Medulla oblongata (tissue), 1 donor: ENCODE data around the gene APC.

Experiments
- DNase-seq: peaks from one replicate; pipeline ENCODE4 v3.0.0-alpha.2; 2015; ENCODE audit errors: extremely low spot score

APC gene

DNA sequence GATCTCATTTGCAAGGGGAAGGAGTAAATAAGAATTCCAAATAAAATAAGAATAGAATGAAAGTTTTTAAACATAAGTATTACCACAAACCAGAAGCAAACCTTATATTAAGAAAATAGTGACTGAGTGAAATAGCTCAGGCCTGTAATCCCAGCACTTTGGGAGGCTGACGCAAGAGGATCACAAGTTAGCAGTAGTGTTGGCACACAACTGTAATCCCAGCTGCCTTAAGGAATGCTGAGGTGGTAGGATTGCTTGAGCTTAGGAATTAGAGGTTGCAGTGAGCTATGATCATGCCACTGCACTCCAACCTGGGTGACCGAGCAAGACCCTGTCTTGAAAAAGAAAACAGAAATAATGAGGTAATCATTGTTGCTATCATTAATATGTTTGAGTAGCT, 47.0 kb downstream of the APC start:
- DNase-seq, result no peak

DNA sequence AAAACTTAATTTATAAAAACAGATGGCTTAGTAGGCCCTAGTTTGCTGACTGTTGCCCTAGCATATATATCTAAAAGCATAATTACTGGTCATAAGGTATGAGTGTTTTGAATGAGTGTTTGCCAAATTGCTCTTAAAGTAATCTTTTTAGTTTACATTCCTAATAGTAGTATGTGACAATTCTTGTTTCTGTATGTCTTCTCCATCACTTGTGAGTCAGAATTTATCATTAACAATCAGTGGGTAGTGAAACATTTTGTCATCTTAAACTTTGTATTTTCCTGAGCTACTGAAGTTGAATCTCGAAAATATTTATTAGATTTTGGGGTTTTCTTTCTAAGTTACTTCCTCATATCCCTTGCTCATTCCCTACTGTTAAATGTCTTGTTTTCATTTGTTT, 49.6 kb downstream of the APC start:
- DNase-seq, result no peak

- DNase-seq, result no peak
Measured at GRCh38 chr5:112787896-112788295, 50.2 kb downstream of the APC start.

GRCh38 chr5:112793201-112793600, 55.5 kb downstream of the APC start:
- DNase-seq, result no peak

GRCh38 chr5:112794410-112794809, 56.7 kb downstream of the APC start:
- no peak for DNase-seq

- no peak for DNase-seq
Measured at GRCh38 chr5:112795342-112795741, 57.7 kb downstream of the APC start.

GRCh38 chr5:112795944-112796678, 58.4 kb downstream of the APC start:
- no peak for DNase-seq

GRCh38 chr5:112799661-112800060, 62.0 kb downstream of the APC start:
- DNase-seq, result no peak

- no peak for DNase-seq
Measured at GRCh38 chr5:112800891-112801290, 63.2 kb downstream of the APC start.

GRCh38 chr5:112811023-112811422, 73.3 kb downstream of the APC start:
- no peak for DNase-seq

DNA sequence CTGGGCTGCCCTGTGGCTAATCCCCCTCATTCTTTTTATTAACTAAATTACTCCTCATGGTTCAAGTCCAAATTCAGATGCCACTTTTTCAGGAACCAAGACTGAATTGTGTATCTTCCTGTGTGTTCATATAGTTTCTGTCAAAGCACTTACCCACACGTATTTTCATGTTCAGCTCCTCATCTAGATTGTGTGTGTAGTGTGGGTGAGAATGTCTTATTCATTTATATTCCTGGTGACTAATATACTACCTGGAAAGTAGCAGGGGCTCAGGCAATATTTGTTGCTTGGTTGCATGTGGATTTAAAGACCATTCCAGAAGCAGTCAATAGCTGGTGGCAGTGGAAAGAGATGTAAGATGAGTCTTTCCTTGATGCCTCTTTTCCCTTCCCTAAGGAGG, 74.9 kb downstream of the APC start:
- no peak for DNase-seq

DNA sequence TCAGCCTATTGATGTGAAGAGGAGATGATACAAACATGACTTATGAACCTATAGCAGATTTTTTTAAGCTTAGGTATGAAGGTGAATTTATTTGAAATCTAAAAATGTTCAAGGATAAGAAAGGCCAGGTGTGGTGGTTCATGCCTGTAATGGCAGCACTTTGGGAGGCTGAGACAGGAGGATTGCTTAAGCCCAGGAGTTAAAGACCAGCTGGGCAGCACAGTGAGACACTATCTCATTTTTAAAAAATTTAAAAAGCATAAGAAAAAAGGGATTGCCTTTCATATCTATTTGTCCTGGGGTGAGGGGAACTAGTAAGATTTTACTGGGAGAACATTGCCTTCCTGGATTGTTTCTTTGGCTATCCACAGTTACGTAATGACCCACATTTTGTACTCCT, 82.6 kb downstream of the APC start:
- no peak for DNase-seq

- no peak for DNase-seq
Measured at GRCh38 chr5:112822456-112822855, 84.8 kb downstream of the APC start.

GRCh38 chr5:112823181-112823580, 85.5 kb downstream of the APC start:
- DNase-seq, result no peak

DNA sequence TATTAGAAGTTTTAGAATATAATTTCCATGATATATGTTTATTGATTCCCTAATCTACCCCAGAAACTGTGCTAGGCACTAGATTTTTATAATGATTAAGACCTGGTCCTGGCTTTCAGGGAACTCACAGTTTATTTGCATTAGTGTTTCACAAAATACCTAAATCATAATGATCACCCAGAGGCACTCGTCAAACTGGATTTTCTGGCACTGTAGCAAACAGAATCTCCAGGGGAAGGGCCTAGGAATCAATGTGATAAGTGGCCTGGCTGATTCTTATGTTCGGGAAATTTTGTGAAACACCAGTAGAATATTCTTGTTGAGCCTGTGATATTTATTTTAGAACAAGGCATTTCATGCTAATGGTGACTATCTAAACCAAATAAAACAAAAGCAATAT, 86.0 kb downstream of the APC start:
- no peak for DNase-seq

- no peak for DNase-seq
Measured at GRCh38 chr5:112824197-112824596, 86.5 kb downstream of the APC start.

DNA sequence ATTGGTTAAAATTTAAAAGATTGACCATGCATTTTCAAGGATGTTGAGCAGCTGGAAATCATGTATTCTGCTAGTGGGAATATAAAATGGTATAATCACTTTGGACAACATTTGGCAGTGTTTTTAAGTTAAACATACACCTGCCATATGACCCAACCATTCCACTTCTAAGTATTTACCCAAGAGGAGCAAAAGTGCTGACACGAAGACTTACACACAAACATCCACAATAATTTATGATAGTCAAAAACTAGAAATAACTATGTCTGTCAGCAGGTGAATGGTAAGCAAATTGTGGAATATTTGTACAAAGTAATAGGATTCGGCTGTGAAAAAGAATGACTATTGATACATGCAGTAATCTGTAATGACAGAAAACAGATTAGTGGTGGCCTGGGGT, 92.7 kb downstream of the APC start:
- no peak for DNase-seq

DNA sequence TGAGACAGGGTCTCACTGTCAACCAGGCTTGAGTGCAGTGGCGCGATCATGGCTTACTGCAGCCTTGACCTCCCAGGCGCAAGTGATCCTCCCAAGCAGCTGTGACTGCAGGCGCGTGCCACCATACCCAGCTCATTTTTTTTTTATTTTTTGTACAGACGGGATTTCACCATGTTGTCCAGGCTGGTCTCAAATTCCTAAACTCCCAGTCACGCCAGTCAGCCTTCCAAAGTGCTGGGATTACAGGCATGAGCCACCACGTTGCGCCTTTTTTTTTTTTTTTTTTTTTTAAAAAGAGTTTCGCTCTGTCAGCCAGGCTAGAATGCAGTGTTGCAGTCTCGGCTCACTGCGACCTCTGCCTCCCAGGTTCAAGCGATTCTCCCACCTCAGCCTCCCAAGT, 96.3 kb downstream of the APC start:
- DNase-seq, result no peak

- DNase-seq, result no peak
Measured at GRCh38 chr5:112844489-112844888, 106.8 kb downstream of the APC start.

- no peak for DNase-seq
Measured at GRCh38 chr5:112846556-112846955, 108.9 kb downstream of the APC start.

- no peak for DNase-seq
Measured at GRCh38 chr5:112847306-112847705, 109.6 kb downstream of the APC start.

DNA sequence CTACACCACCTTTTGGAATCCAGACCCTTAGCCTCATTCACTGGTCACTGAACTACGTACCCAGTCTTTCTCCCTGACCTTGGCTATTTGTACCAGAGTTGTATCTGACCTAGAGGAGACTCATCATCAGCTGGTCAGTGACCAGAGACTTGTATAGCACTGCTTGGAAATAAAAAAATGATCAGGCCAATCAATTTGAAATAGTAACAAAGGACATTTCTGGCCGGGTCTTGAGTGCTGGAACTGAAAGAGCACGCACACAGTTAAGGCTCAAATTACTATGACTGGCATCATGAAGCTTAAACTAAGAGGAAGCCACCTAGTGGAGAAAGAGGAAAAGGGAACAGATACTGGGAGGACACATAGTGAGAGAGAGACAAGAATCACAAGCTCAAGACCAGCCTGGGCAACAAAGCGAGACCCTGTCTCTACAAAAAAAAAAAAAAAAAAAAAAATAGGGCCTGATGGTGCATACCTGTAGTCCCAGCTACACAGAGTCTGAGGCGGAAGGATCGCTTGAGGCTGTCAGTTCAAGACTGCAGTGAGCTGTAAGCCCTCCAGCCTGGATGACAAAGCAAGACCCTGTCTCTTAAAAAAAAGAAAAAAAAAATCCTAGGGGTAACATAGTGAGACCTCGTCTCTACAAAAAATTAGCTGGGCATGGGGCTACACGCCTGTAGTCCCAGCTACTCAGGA, 110.6 kb downstream of the APC start:
- peak; percentile 83 for DNase-seq

GRCh38 chr5:112849912-112850311, 112.2 kb downstream of the APC start:
- DNase-seq, result no peak

DNA sequence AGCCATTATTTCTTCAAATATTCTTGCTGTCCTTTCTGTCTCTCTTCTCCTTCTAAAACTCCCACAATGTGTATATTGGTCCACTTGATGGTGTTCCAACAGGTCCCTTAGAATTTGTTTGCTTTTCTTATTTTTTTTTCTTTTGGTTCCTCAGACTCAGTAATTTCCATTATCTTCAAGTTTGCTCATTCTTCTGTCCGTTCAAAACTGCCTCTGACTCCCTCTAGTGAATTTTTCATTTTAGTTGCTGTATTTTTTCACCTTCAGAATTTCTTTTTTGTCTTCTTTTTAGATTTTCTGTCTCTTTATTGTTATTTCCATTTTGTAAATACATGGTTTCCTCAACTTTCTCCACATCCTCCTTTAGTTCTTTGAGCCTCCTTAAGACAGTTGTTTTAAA, 117.0 kb downstream of the APC start:
- no peak for DNase-seq
